HG02884 (cell line): ENCODE data around the gene TRIM66.

Experiments
- ATAC-seq: cut with Tn5 transposase; IDR thresholded peaks from one replicate; pipeline ENCODE4 v1.9.1; 2021; ENCODE audit warnings: mild to moderate bottlenecking, moderate library complexity; ENCODE audit not compliant: unreplicated experiment

The TRIM66 gene

GRCh38 chr11:8613036-8613435 lies 69.4 kb downstream of the TRIM66 start:
- no peak for ATAC-seq

- ATAC-seq = no peak
These were observed 69.9 kb downstream of the TRIM66 start for GRCh38 chr11:8612522-8612921.

GRCh38 chr11:8610532-8611116 lies 71.8 kb downstream of the TRIM66 start:
- no peak for ATAC-seq

DNA sequence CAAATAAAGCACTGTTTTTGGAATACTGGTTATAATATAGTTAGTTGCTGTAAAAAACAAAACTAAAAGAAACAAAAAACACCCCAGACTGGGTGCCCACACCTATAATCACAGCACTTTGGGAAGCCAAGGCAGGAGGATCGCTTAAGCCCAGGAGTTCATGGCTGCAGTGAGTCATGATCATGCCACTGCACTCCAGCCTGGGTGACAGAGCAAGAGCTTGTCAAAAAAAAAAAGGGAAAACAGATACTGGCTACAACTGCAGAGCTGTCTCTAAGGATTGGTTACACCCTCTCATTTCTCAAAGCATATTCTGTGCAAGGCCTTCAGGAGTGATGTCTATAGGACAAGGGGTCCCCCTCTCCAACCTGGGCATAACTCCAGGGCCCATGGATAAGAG lies 73.8 kb downstream of the TRIM66 start:
- ATAC-seq = no peak

GRCh38 chr11:8605971-8606563 lies 76.4 kb downstream of the TRIM66 start:
- no peak for ATAC-seq

DNA sequence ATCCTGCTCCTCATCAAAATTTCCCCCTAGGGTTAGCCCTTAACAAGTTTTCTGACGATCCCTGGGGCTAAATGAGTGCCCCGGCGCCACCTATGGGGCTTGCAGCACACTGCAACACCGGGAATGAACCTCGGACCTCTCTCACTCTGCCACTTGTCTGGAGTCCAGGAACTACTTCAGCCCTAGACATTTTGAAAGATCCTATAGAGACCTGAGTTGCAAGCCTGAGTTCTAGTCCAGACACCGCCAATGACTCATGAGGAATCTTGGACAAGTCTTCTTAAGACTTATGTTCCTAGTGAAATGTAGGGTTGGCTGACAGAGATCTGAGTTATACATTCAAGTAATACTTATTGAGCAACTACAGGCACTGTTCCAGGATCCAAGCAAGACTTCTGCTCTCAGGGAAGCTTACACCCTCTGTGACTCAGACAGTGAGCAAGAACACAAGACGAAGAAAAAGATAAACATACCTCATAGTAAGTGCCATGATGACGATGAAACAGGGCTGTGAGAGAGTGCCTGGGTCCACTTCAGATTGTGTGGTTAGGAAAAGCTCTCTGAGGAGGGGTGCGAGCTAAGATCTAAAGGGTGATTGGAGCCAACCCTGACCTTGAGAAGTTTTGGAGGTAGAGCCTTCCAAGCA lies 78.3 kb downstream of the TRIM66 start:
- no peak for ATAC-seq

DNA sequence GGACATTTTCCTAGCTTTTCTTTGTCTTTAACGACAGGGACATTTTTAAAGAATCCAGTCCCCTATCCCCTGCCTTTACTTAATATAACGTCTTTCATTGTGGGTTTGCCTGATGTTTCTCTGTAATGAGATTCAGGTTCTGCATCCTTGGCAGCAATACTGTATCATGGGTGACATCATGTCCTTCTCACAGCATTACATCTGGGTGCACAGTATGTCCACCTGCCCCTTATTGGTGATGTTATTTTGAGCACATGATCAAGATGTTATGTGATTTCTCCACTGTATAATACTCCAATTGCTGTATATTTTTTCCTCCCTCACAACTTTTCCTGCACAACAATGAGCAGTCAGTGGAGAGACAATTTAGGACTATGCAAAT lies 78.8 kb downstream of the TRIM66 start:
- no peak for ATAC-seq

- no peak for ATAC-seq
These were observed 80.9 kb downstream of the TRIM66 start for GRCh38 chr11:8601376-8602133.

DNA sequence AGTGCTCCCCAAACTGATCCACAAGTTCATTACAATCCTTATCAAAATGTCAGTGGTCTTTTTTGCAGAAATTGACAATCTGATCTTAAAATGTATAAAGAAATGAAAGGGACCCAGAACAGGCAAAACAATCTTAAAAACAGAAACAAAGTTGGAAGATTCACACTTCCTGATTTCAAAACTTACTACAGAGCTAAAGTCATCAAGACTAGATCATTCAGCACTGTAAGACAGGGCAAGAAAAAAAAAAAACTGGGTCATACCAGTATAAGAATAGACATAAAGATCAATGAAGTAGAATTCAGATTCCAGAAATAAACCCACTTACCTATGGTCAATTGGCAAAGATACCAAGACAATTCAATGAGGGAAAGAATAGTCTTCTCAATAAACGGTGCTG lies 84.0 kb downstream of the TRIM66 start:
- ATAC-seq = no peak

- ATAC-seq = no peak
These were observed 85.3 kb downstream of the TRIM66 start for GRCh38 chr11:8597182-8597581.

DNA sequence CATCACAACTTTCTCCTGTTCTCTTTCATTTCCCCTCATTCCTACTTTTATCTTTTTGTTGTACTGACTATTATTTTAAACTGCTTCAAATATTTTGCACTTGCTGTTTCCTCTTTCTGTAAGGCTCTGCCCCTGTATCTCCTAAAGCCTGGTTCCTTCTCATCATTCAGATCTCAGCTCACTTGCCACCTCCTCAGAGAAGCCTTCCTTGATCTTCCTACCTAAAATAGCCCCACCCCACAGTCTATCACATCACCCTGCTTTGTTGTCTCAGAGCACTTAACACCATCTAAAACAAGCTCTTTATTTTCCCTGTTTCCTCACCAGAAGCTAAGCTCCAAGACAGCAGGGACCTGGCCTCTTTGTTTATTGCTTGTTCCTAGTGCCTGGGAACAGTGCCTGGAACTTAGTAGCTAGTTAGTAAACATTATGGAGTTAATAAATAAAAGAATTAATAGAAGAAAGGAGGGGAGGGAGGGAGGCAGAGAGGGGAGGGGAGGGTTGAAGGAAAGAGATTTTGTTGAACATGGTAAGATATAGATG lies 85.9 kb downstream of the TRIM66 start:
- no peak for ATAC-seq

GRCh38 chr11:8593935-8594909 lies 88.2 kb downstream of the TRIM66 start, which contains the start of gene STK33:
TSS of gene STK33 (minus strand) at chr11:8594228. CDS start at chr11:8474905, 119,323 bp downstream.
- peak; percentile 90 for ATAC-seq

DNA sequence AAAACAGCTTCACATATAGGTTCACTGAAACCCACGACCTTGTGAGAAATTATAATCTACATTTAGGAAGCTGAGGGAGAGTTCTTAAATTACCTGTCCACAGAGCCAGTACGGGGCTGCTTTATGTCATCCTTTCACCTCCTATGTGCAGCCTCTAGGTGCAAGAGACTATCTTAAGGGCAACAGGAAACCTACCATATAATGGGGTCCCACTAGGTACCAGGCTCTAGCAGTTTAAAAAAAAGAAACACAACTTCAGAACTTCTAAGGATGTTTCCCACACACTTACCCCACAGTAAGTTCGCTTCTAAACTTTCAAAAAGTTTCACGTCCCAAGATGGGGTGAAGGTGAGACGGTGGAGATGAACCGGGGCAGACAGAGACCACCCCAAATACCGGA lies 89.0 kb downstream of the TRIM66 start:
- peak; percentile 21 for ATAC-seq

DNA sequence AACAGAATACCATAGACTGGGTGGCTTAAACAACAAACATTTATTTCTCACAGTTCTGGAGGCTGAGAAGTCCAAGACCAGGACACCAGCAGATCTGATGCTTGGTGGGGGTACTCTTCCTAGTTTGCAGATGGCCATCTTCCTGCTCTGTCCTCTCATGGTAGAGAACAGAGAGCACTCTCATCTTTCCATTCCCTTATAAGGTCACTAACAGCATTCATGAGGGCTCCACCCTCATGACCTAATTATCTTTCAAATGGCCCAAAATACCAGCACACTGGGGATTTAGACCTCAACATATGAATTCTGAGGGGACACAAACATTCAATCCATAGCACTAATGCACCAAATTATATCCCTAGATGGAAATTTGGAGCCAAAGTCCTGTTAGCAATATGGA lies 94.5 kb downstream of the TRIM66 start:
- ATAC-seq = no peak

DNA sequence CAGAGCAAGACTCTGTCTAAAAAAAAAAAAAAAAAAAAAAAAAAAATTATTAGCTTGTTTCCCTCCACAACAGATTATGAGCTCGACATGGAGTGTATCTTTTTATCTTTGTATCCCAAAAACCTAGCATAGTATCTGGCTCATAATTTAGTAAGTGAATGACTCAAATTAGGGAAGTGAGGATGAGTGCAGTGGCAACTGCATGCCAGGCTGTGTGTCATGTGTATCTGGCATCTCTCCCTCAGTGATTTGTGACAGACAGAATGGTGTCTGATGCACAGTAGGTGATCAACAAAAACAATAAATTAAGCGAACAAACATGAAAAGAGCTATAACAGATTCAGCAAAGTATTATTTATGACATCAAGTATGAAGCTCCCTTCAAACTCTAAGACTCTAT lies 95.7 kb downstream of the TRIM66 start:
- ATAC-seq = no peak

DNA sequence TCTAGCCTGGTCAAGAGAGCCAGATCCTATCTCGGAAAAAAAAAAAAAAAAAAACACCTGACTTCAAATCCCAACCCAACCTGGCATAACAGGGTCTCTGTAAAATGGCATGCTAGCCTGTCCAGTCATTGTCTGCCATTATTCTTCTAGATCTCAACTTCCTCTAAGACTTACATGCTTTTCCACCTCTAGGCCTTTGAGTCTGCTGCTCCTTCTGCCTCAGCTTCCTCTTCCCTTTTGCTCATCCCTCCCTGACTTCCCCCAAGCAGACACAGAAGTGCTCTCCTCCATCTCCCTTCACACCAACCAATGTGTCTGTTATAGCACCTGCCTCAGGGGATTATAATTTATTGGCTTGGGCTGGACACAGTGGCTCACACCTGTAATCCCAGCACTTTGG lies 96.3 kb downstream of the TRIM66 start:
- no peak for ATAC-seq

DNA sequence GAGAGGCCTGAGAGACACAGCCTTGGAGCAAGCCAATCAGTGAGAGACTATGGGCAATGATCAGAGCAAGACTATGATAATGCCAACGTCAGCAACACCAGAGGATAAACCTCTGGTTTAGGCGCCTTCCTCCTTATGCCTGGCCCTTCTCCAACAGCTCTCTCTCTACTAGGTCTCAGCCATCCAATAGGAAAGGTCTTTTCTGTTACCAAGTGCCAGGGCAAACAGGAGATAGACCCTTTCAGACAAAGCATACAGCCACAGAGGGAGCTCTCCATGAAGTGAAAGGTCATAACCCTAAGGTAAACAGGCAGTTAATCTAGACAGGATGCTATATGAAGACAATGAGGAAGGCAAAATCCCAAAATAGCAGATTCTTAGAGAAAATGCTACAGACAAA lies 98.0 kb downstream of the TRIM66 start:
- no peak for ATAC-seq

GRCh38 chr11:8584082-8584481 lies 98.4 kb downstream of the TRIM66 start:
- no peak for ATAC-seq

DNA sequence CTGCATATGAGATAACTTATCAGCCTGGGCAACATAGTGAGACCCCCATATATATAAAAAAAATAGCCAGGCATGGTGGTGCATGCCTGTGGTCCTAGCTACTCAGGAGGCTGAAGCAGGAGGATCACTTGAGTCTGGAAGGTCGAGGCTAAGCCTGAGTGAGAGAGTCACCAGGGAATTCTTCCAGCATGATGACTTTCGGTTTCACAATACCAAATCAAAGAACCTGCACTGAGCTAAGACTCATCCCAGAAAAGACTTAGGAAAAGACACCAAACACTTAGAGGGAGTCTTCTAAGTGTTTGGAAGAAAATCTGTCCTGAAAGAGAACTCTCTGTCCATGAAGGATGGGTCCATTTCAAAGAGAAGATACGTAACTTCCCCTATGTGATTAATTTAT lies 101.2 kb downstream of the TRIM66 start:
- no peak for ATAC-seq

DNA sequence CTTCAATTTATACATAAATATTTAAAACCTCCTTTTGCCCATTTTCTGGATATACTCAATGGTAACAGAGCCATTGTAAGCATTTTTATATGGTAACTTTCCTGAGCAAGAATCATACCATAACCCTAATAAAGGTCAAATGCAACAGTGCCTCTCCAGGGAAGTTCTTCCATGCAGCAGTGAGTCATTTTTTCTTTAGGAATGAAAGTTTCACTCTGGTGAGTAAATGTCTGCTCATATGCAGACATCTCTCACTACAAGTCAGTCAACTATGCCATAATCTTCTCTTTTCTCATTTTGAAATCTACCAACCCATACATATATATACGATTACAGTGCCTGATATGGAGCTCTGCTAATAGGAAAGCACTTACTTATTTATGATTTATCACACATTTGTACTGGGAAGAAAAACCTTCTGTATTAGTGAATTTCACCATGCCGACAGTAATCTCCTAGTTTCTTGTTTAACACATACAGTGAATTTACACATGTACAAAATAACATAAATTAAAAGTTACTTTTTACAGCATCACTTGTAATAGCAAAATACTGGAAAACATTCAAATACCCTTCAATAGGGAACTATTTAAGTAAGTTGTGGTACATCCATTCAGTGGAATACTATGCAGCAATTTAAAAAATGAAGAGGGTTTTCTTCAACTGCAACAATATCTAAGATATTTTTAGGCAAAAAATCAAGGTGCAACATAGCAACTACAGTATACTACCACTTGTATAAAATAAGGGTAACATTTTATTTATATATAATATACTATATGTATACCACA lies 104.5 kb downstream of the TRIM66 start:
- ATAC-seq = no peak
